ENCODE measurements around the gene INHA. TPM values are rescaled to one million over a fixed set of nuclear protein-coding genes. Genes with fewer than 3 reads are reported as not detected.

INHA gene
- total and polyA plus RNA-seq, 2 donors (not counting 1 experiment from before 2014, with no cell fraction given): not detected

GRCh38 chr2:219561179-219562048 lies 10.7 kb upstream of the INHA start:
- intact Hi-C loops (cut with micrococcal nuclease): no loop called here
- H4K20me1 ChIP-seq (ENCODE audit: control insufficient read depth, insufficient read depth, low read length, poor library complexity, severe bottlenecking): no peaks in the 10 kb centered on the region
- no peaks in the 10 kb centered on the region for H3K4me1 Mint-ChIP-seq
- H3K27me3 ChIP-seq (replicated peaks in 1 of 4; ENCODE audit: control extremely low read depth in 1 of 4, control insufficient read depth in 3 of 4, insufficient read depth in 4 of 4, low read length in 3 of 4): peaks cover 0 to 9% (median 0%) of the 10 kb centered on the region in 4 experiments
- H3K9me3 ChIP-seq (ENCODE audit: control extremely low read depth in 1 of 3, control insufficient read depth in 2 of 3, insufficient read depth in 1 of 3, low read length in 2 of 3): peaks cover 0 to 5% (median 0%) of the 10 kb centered on the region in 3 donors
- 98% methylated on average over 22 of the region's 24 CpGs for WGBS (ENCODE audit: insufficient coverage)
- no peak overlapping the region for H3K27ac Mint-ChIP-seq
- no peaks in the 10 kb centered on the region for H3K9me3 Mint-ChIP-seq (ENCODE audit: insufficient read depth)
- H3K27ac ChIP-seq (ENCODE audit: low read length in 2 of 2): no peak overlapping the region
- H3K79me2 ChIP-seq (ENCODE audit: control insufficient read depth, insufficient read depth, low read length): no peaks in the 10 kb centered on the region
- DNase-seq: no peak
- TF ChIP-seq CTCF (IDR thresholded peaks at IDR 0.05) (no peak), EZH2 (IDR thresholded peaks at IDR 0.05; ENCODE audit: borderline replicate concordance, insufficient read depth, low read depth, low read length, poor library complexity, severe bottlenecking) (no peak)
- ATAC-seq (ENCODE audit: low read depth): no peak
- no peaks in the 10 kb centered on the region for H3K4me1 ChIP-seq (ENCODE audit: control insufficient read depth in 2 of 2, insufficient read depth in 2 of 2, low read length in 2 of 2)
- peaks cover 34% of the 10 kb centered on the region for H3K27me3 Mint-ChIP-seq
- H3K4me3 Mint-ChIP-seq: no peak overlapping the region
- no peak overlapping the region for H2AFZ ChIP-seq (ENCODE audit: insufficient read depth, low read depth, low read length, poor library complexity, severe bottlenecking)
- ChIA-PET CTCF (interaction anchor here (1.1 to 2.5 kb wide), 5 partner anchors 9 to 128 kb away, joined by 3 to 11 read pairs (median 5); partner anchors contain the start of gene OBSL1), POLR2A (no interaction called here)
- H3K4me3 ChIP-seq (ENCODE audit: control extremely low read depth in 1 of 5, extremely low read depth in 1 of 5, insufficient read depth in 1 of 5, low read depth in 2 of 5, low read length in 4 of 5): no peak overlapping the region
- no peaks in the 10 kb centered on the region for H3K36me3 ChIP-seq (replicated peaks in 1 of 2; ENCODE audit: control extremely low read depth in 1 of 2, control insufficient read depth in 1 of 2, extremely low read depth in 1 of 2, insufficient read depth in 2 of 2, low read length in 1 of 2)
- no peak overlapping the region for H3K9ac ChIP-seq (ENCODE audit: low read length)
- no peak overlapping the region for H3K4me2 ChIP-seq (replicated peaks; ENCODE audit: low read depth, low read length, poor library complexity, severe bottlenecking)

Data from B cell (primary cell).